ENCODE measurements around the gene EVC2.

Gene EVC2

GRCh38 chr4:5718411-5718810 lies 10.1 kb upstream of the EVC2 start:
- POLR2A ChIA-PET: no interaction called here
- H3K4me1 ChIP-seq (ENCODE audit: control extremely low read depth in 1 of 4, control insufficient read depth in 4 of 4, insufficient read depth in 4 of 4, low read length in 3 of 4): no peaks in the 10 kb centered on the region
- H3K27me3 ChIP-seq (replicated peaks in 2 of 5; ENCODE audit: control insufficient read depth in 4 of 5, insufficient read depth in 5 of 5, low read length in 4 of 5): peaks cover 0 to 3% (median 0%) of the 10 kb centered on the region in 5 experiments
- no peak overlapping the region for H3K4me3 ChIP-seq (ENCODE audit: control insufficient read depth in 1 of 7, extremely low read depth in 1 of 7, insufficient read depth in 4 of 7, low read depth in 2 of 7, low read length in 6 of 7)
- 78% methylated on average over 3 of the region's 4 CpGs for WGBS (ENCODE audit: insufficient coverage)
- no peak for DNase-seq
- CTCF ChIA-PET: no interaction called here
- H3K27ac ChIP-seq (ENCODE audit: insufficient read depth in 1 of 2, low read depth in 1 of 2, low read length in 2 of 2, poor library complexity in 1 of 2, severe bottlenecking in 2 of 2): no peak overlapping the region
- peaks cover 0 to 11% (median 4%) of the 10 kb centered on the region in 5 experiments for H3K9me3 ChIP-seq (ENCODE audit: control extremely low read depth in 1 of 5, control insufficient read depth in 4 of 5, insufficient read depth in 2 of 5, low read depth in 1 of 5, low read length in 4 of 5)
- H3K36me3 ChIP-seq (ENCODE audit: control insufficient read depth in 4 of 4, insufficient read depth in 4 of 4, low read length in 3 of 4): peaks cover 0 to 3% (median 0%) of the 10 kb centered on the region in 4 experiments

GRCh38 chr4:5717449-5718158 lies 9.2 kb upstream of the EVC2 start:
- H3K4me3 ChIP-seq (ENCODE audit: control insufficient read depth in 1 of 7, extremely low read depth in 1 of 7, insufficient read depth in 4 of 7, low read depth in 2 of 7, low read length in 6 of 7): no peak overlapping the region
- H3K27ac ChIP-seq (ENCODE audit: insufficient read depth in 1 of 2, low read depth in 1 of 2, low read length in 2 of 2, poor library complexity in 1 of 2, severe bottlenecking in 2 of 2): no peak overlapping the region
- peaks cover 0 to 3% (median 0%) of the 10 kb centered on the region in 4 experiments for H3K36me3 ChIP-seq (ENCODE audit: control insufficient read depth in 4 of 4, insufficient read depth in 4 of 4, low read length in 3 of 4)
- CTCF ChIA-PET: no interaction called here
- peaks cover 0 to 11% (median 4%) of the 10 kb centered on the region in 5 experiments for H3K9me3 ChIP-seq (ENCODE audit: control extremely low read depth in 1 of 5, control insufficient read depth in 4 of 5, insufficient read depth in 2 of 5, low read depth in 1 of 5, low read length in 4 of 5)
- WGBS (ENCODE audit: insufficient coverage): 100% methylated on average over 1 of the region's 4 CpGs
- POLR2A ChIA-PET: no interaction called here
- H3K4me1 ChIP-seq (ENCODE audit: control extremely low read depth in 1 of 4, control insufficient read depth in 4 of 4, insufficient read depth in 4 of 4, low read length in 3 of 4): no peaks in the 10 kb centered on the region
- DNase-seq: no peak
- peaks cover 0 to 8% (median 0%) of the 10 kb centered on the region in 5 experiments for H3K27me3 ChIP-seq (replicated peaks in 2 of 5; ENCODE audit: control insufficient read depth in 4 of 5, insufficient read depth in 5 of 5, low read length in 4 of 5)

- H3K36me3 ChIP-seq (ENCODE audit: control insufficient read depth in 4 of 4, insufficient read depth in 4 of 4, low read length in 3 of 4): peaks cover 0 to 3% (median 0%) of the 10 kb centered on the region in 4 experiments
- H3K27me3 ChIP-seq (replicated peaks in 2 of 5; ENCODE audit: control insufficient read depth in 4 of 5, insufficient read depth in 5 of 5, low read length in 4 of 5): peaks cover 0 to 20% (median 5%) of the 10 kb centered on the region in 5 experiments
- H3K4me1 ChIP-seq (ENCODE audit: control extremely low read depth in 1 of 4, control insufficient read depth in 4 of 4, insufficient read depth in 4 of 4, low read length in 3 of 4): peaks cover 0 to 5% (median 2%) of the 10 kb centered on the region in 4 experiments
- H3K4me3 ChIP-seq (ENCODE audit: control insufficient read depth in 1 of 7, extremely low read depth in 1 of 7, insufficient read depth in 4 of 7, low read depth in 2 of 7, low read length in 6 of 7): no peak overlapping the region
- no peak for DNase-seq
- H3K9me3 ChIP-seq (ENCODE audit: control extremely low read depth in 1 of 5, control insufficient read depth in 4 of 5, insufficient read depth in 2 of 5, low read depth in 1 of 5, low read length in 4 of 5): peaks cover 0 to 11% (median 4%) of the 10 kb centered on the region in 5 experiments
- 82% methylated on average over 2 of the region's 2 CpGs for WGBS (ENCODE audit: insufficient coverage)
- ChIA-PET POLR2A (no interaction called here), CTCF (no interaction called here)
- H3K27ac ChIP-seq (ENCODE audit: insufficient read depth in 1 of 2, low read depth in 1 of 2, low read length in 2 of 2, poor library complexity in 1 of 2, severe bottlenecking in 2 of 2): no peak overlapping the region
Observed at GRCh38 chr4:5716391-5716790, 8.0 kb upstream of the EVC2 start.

- H3K9me3 ChIP-seq (ENCODE audit: control extremely low read depth in 1 of 5, control insufficient read depth in 4 of 5, insufficient read depth in 2 of 5, low read depth in 1 of 5, low read length in 4 of 5): peaks cover 0 to 11% (median 4%) of the 10 kb centered on the region in 5 experiments
- H3K27me3 ChIP-seq (replicated peaks in 2 of 5; ENCODE audit: control insufficient read depth in 4 of 5, insufficient read depth in 5 of 5, low read length in 4 of 5): peaks cover 0 to 30% (median 6%) of the 10 kb centered on the region in 5 experiments
- CTCF ChIA-PET: no interaction called here
- 0% methylated on average over 1 of the region's 2 CpGs for WGBS (ENCODE audit: insufficient coverage)
- peaks cover 0 to 3% (median 0%) of the 10 kb centered on the region in 4 experiments for H3K36me3 ChIP-seq (ENCODE audit: control insufficient read depth in 4 of 4, insufficient read depth in 4 of 4, low read length in 3 of 4)
- DNase-seq: no peak
- no peak overlapping the region for H3K4me3 ChIP-seq (ENCODE audit: control insufficient read depth in 1 of 7, extremely low read depth in 1 of 7, insufficient read depth in 4 of 7, low read depth in 2 of 7, low read length in 6 of 7)
- POLR2A ChIA-PET: no interaction called here
- H3K27ac ChIP-seq (ENCODE audit: insufficient read depth in 1 of 2, low read depth in 1 of 2, low read length in 2 of 2, poor library complexity in 1 of 2, severe bottlenecking in 2 of 2): no peak overlapping the region
- peaks cover 0 to 13% (median 9%) of the 10 kb centered on the region in 4 experiments for H3K4me1 ChIP-seq (ENCODE audit: control extremely low read depth in 1 of 4, control insufficient read depth in 4 of 4, insufficient read depth in 4 of 4, low read length in 3 of 4)
Observed at GRCh38 chr4:5715357-5715756, 7.0 kb upstream of the EVC2 start.

- peaks cover 0 to 11% (median 4%) of the 10 kb centered on the region in 5 experiments for H3K9me3 ChIP-seq (ENCODE audit: control extremely low read depth in 1 of 5, control insufficient read depth in 4 of 5, insufficient read depth in 2 of 5, low read depth in 1 of 5, low read length in 4 of 5)
- peaks cover 0 to 3% (median 0%) of the 10 kb centered on the region in 4 experiments for H3K36me3 ChIP-seq (ENCODE audit: control insufficient read depth in 4 of 4, insufficient read depth in 4 of 4, low read length in 3 of 4)
- ChIA-PET CTCF (no interaction called here), POLR2A (no interaction called here)
- H3K4me1 ChIP-seq (ENCODE audit: control extremely low read depth in 1 of 4, control insufficient read depth in 4 of 4, insufficient read depth in 4 of 4, low read length in 3 of 4): peaks cover 0 to 14% (median 9%) of the 10 kb centered on the region in 4 experiments
- H3K27ac ChIP-seq (ENCODE audit: insufficient read depth in 1 of 2, low read depth in 1 of 2, low read length in 2 of 2, poor library complexity in 1 of 2, severe bottlenecking in 2 of 2): no peak overlapping the region
- DNase-seq: no peak
- 100% methylated on average over 5 of the region's 6 CpGs for WGBS (ENCODE audit: insufficient coverage)
- H3K27me3 ChIP-seq (replicated peaks in 2 of 5; ENCODE audit: control insufficient read depth in 4 of 5, insufficient read depth in 5 of 5, low read length in 4 of 5): peaks cover 4 to 40% (median 10%) of the 10 kb centered on the region in 5 experiments
- H3K4me3 ChIP-seq (ENCODE audit: control insufficient read depth in 1 of 7, extremely low read depth in 1 of 7, insufficient read depth in 4 of 7, low read depth in 2 of 7, low read length in 6 of 7): no peak overlapping the region
Observed at GRCh38 chr4:5713861-5714260, 5.5 kb upstream of the EVC2 start.

DNA sequence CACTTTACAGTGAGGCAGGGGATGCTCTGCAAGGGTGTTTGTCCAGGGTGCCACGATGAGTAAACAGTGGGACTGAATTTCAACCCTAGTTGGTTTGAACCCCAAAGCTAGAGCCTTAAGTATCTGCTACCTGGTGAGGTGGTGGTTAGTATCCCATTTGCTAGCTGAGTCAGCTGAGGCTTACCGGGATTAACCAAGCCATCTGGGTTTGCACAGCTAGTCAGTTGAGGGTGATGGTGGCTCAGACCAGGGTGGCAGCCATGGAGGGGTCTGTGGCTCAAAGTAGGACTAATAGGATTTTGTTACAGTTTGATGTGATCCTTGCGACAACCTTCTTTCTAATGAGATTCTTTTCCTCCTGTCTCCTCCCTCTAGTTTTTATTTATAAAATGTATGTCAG lies 4.6 kb upstream of the EVC2 start:
- DNase-seq: no peak
- no peak overlapping the region for H3K4me3 ChIP-seq (ENCODE audit: control insufficient read depth in 1 of 7, extremely low read depth in 1 of 7, insufficient read depth in 4 of 7, low read depth in 2 of 7, low read length in 6 of 7)
- H3K36me3 ChIP-seq (ENCODE audit: control insufficient read depth in 4 of 4, insufficient read depth in 4 of 4, low read length in 3 of 4): peaks cover 0 to 3% (median 0%) of the 10 kb centered on the region in 4 experiments
- ChIA-PET CTCF (no interaction called here), POLR2A (no interaction called here)
- peaks cover 4 to 49% (median 12%) of the 10 kb centered on the region in 5 experiments for H3K27me3 ChIP-seq (replicated peaks in 2 of 5; ENCODE audit: control insufficient read depth in 4 of 5, insufficient read depth in 5 of 5, low read length in 4 of 5)
- peaks cover 0 to 11% (median 4%) of the 10 kb centered on the region in 5 experiments for H3K9me3 ChIP-seq (ENCODE audit: control extremely low read depth in 1 of 5, control insufficient read depth in 4 of 5, insufficient read depth in 2 of 5, low read depth in 1 of 5, low read length in 4 of 5)
- WGBS (ENCODE audit: insufficient coverage): 100% methylated on average over 2 of the region's 3 CpGs
- peaks cover 0 to 23% (median 15%) of the 10 kb centered on the region in 4 experiments for H3K4me1 ChIP-seq (ENCODE audit: control extremely low read depth in 1 of 4, control insufficient read depth in 4 of 4, insufficient read depth in 4 of 4, low read length in 3 of 4)
- H3K27ac ChIP-seq (ENCODE audit: insufficient read depth in 1 of 2, low read depth in 1 of 2, low read length in 2 of 2, poor library complexity in 1 of 2, severe bottlenecking in 2 of 2): no peak overlapping the region

- Histone ChIP-seq H3K4me1 (ENCODE audit: control extremely low read depth in 1 of 4, control insufficient read depth in 4 of 4, insufficient read depth in 4 of 4, low read length in 3 of 4) (peaks cover 0 to 28% (median 18%) of the 10 kb centered on the region in 4 experiments), H3K27ac (ENCODE audit: insufficient read depth in 1 of 2, low read depth in 1 of 2, low read length in 2 of 2, poor library complexity in 1 of 2, severe bottlenecking in 2 of 2) (no peak overlapping the region), H3K9me3 (ENCODE audit: control extremely low read depth in 1 of 5, control insufficient read depth in 4 of 5, insufficient read depth in 2 of 5, low read depth in 1 of 5, low read length in 4 of 5) (peaks cover 0 to 11% (median 4%) of the 10 kb centered on the region in 5 experiments), H3K27me3 (replicated peaks in 2 of 5; ENCODE audit: control insufficient read depth in 4 of 5, insufficient read depth in 5 of 5, low read length in 4 of 5) (peaks cover 4 to 53% (median 15%) of the 10 kb centered on the region in 5 experiments), H3K36me3 (ENCODE audit: control insufficient read depth in 4 of 4, insufficient read depth in 4 of 4, low read length in 3 of 4) (peaks cover 0 to 3% (median 0%) of the 10 kb centered on the region in 4 experiments), H3K4me3 (ENCODE audit: control insufficient read depth in 1 of 7, extremely low read depth in 1 of 7, insufficient read depth in 4 of 7, low read depth in 2 of 7, low read length in 6 of 7) (no peak overlapping the region)
- ChIA-PET POLR2A (no interaction called here), CTCF (no interaction called here)
- 96% methylated on average over 7 of the region's 7 CpGs for WGBS (ENCODE audit: insufficient coverage)
- DNase-seq: no peak
Observed at GRCh38 chr4:5712517-5712916, 4.2 kb upstream of the EVC2 start.
